Left lung (tissue), 10 donors: ENCODE results near the gene MYH14. TPM values are rescaled to one million over a fixed set of nuclear protein-coding genes. Genes with fewer than 3 reads are reported as not detected.
A peak's percentile ranks its signal among the peaks of the same experiment; 100 is the strongest.
"Not testable (repeated sequence)": the region's sequence is repeated elsewhere in the genome, so short reads cannot be mapped to it uniquely, and the experiment has no call there.

ENCODE experiments used
- ATAC-seq: fragments of 200-7000 bp; cut with Tn5 transposase; one replicate; pipeline ENCODE4 v1.9.1; 2020; ENCODE audit warnings: moderate library complexity
- DNase-seq, 4 donors: peaks; one replicate each; pipeline ENCODE4 v3.0.0-alpha.2; 2013 to 2020
- H3K27ac ChIP-seq, 2 donors: fragments of 200-600 bp; sonication (generic) in 1 of 2; one replicate each; pipeline versions ENCODE4 v1.5.0 to v1.8.0; 2020 to 2021
- H3K27me3 ChIP-seq, 2 donors: fragments of 200-600 bp; sonication (generic) in 1 of 2; one replicate each; pipeline versions ENCODE4 v1.5.0 to v1.8.0; 2020 to 2021
- H3K36me3 ChIP-seq, 2 donors: fragments of 200-600 bp; sonication (generic) in 1 of 2; one replicate each; pipeline versions ENCODE4 v1.5.0 to v1.8.0; 2020 to 2021
- H3K4me1 ChIP-seq, 2 donors: fragments of 200-600 bp; one replicate each; pipeline ENCODE4 v1.8.0; 2021
- H3K4me3 ChIP-seq, 2 donors: fragments of 200-600 bp; sonication (generic) in 1 of 2; one replicate each; pipeline versions ENCODE4 v1.5.0 to v1.8.0; 2020 to 2021; ENCODE audit warnings: mild to moderate bottlenecking in 1 of 2
- H3K9me3 ChIP-seq, 2 donors: fragments of 200-600 bp; sonication (generic) in 1 of 2; one replicate each; pipeline versions ENCODE4 v1.5.0 to v1.8.0; 2020 to 2021
- CTCF ChIP-seq, 2 donors: fragments of 200-600 bp; sonication (generic) in 1 of 2; IDR thresholded peaks; one replicate each; pipeline versions ENCODE4 v1.5.0 to v1.8.0; 2021; ENCODE audit warnings: antibody characterized with exemption in 2 of 2
- intact Hi-C, 2 donors: fragments of 100-400 bp; cut with DNase I; formaldehyde crosslinking; loops; one replicate each; pipeline versions ENCODE4 v1.11.2 to v1.14.2; 2022
- polyA plus RNA-seq, 6 donors: library from polyadenylated mRNA; unstranded; fragments of 120-200 nt; gene quantifications; one replicate each; pipeline ENCODE4 v1.2.1, GENCODE V29; 2013; ENCODE audit not compliant: insufficient read length in 6 of 6
- total RNA-seq, 2 donors: library from RNA; stranded (reverse); fragmentation: NEBNext Ultra II Directional; extraction: Animal tissue kit (Norgen Biotek cat#: 25700); gene quantifications; one replicate each; pipeline ENCODE4 v1.2.1, GENCODE V29; 2021
- donor health status: DM: no; HTN: yes; CAD: no.
- donor health status: DM: no; HTN: no; CAD: no.

Gene MYH14
- total and polyA plus RNA-seq, 8 donors: 46.0 to 195 (median 55.6) TPM

- Histone ChIP-seq H3K27ac (no peak overlapping the region), H3K4me3 (no peak overlapping the region), H3K4me1 (no peaks in the 10 kb centered on the region), H3K27me3 (no peaks in the 10 kb centered on the region), H3K36me3 (peaks cover 0 to 7% of the 10 kb centered on the region in 2 donors), H3K9me3 (peaks cover 0 to 3% of the 10 kb centered on the region in 2 donors)
- ATAC-seq (no peak), DNase-seq (no peak)
- intact Hi-C loops: no loop called here
- no peak for TF ChIP-seq CTCF (IDR thresholded peaks at IDR 0.05)
Measured at GRCh38 chr19:50221087-50221486, 17.7 kb downstream of the MYH14 start.

- Histone ChIP-seq H3K27me3 (no peaks in the 10 kb centered on the region), H3K4me3 (no peak overlapping the region), H3K4me1 (no peaks in the 10 kb centered on the region), H3K27ac (no peak overlapping the region), H3K36me3 (peaks cover 0 to 7% of the 10 kb centered on the region in 2 donors), H3K9me3 (peaks cover 0 to 3% of the 10 kb centered on the region in 2 donors)
- intact Hi-C loops: no loop called here
- DNase-seq (no peak), ATAC-seq (peak; percentile 30)
- no peak for TF ChIP-seq CTCF (IDR thresholded peaks at IDR 0.05)
Measured at GRCh38 chr19:50222691-50223438, 19.4 kb downstream of the MYH14 start.

- no peak for TF ChIP-seq CTCF (IDR thresholded peaks at IDR 0.05)
- H3K27ac ChIP-seq: no peak overlapping the region
- peaks cover 0 to 3% of the 10 kb centered on the region in 2 donors for H3K9me3 ChIP-seq
- no peak overlapping the region for H3K4me3 ChIP-seq
- H3K36me3 ChIP-seq: peaks cover 0 to 7% of the 10 kb centered on the region in 2 donors
- ATAC-seq (no peak), DNase-seq (no peak)
- no peaks in the 10 kb centered on the region for H3K27me3 ChIP-seq
- H3K4me1 ChIP-seq: no peaks in the 10 kb centered on the region
- intact Hi-C loops: no loop called here
Measured at GRCh38 chr19:50223439-50223716, 20.0 kb downstream of the MYH14 start.

GRCh38 chr19:50224986-50225747 is 21.7 kb downstream of the MYH14 start:
- H3K36me3 ChIP-seq: peaks cover 0 to 4% of the 10 kb centered on the region in 2 donors
- peaks cover 0 to 3% of the 10 kb centered on the region in 2 donors for H3K9me3 ChIP-seq
- no peaks in the 10 kb centered on the region for H3K4me1 ChIP-seq
- DNase-seq: no peak
- H3K4me3 ChIP-seq: no peak overlapping the region
- no peak for TF ChIP-seq CTCF (IDR thresholded peaks at IDR 0.05)
- intact Hi-C loops: no loop called here
- ATAC-seq: no peak
- no peak overlapping the region for H3K27ac ChIP-seq
- peaks cover 0 to 5% of the 10 kb centered on the region in 2 donors for H3K27me3 ChIP-seq

GRCh38 chr19:50226536-50226935 is 23.1 kb downstream of the MYH14 start:
- peaks cover 0 to 16% of the 10 kb centered on the region in 2 donors for H3K27me3 ChIP-seq
- TF ChIP-seq CTCF (IDR thresholded peaks at IDR 0.05): no peak
- H3K4me3 ChIP-seq: no peak overlapping the region
- H3K9me3 ChIP-seq: peaks cover 0 to 3% of the 10 kb centered on the region in 2 donors
- H3K36me3 ChIP-seq: peaks cover 0 to 10% of the 10 kb centered on the region in 2 donors
- ATAC-seq (no peak), DNase-seq (no peak)
- intact Hi-C loops: no loop called here
- no peaks in the 10 kb centered on the region for H3K4me1 ChIP-seq
- no peak overlapping the region for H3K27ac ChIP-seq

- H3K27ac ChIP-seq, H3K9me3 ChIP-seq, H3K4me1 ChIP-seq, H3K4me3 ChIP-seq, intact Hi-C loops, DNase-seq, ATAC-seq: not testable (repeated sequence)
- Histone ChIP-seq H3K27me3 (peaks cover 0 to 16% of the 10 kb centered on the region in 2 donors), H3K36me3 (peaks cover 0 to 10% of the 10 kb centered on the region in 2 donors)
Measured at GRCh38 chr19:50228153-50228552, 24.7 kb downstream of the MYH14 start.
